Natural killer cell treated with Interleukin-12 subunit alpha and Interleukin-12 subunit beta and Interleukin-15 and Interleukin-18, amount 100 ng/mL, for 72 hours (primary cell): Measurements from ENCODE around the gene ZSWIM4. TPM values are rescaled to one million over a fixed set of nuclear protein-coding genes. Genes with fewer than 3 reads are reported as not detected.

Source experiments
- ATAC-seq, 2 donors: fragments of 150-1000 bp; cut with Tn5 transposase in 1 of 2; sonication (Bioruptor Pico), chemical (Tn5 transposase) in 1 of 2; 2 replicates each; pipeline ENCODE4 v1.10.0; 2021
- DNase-seq: peaks from one replicate; pipeline ENCODE4 v3.0.0; 2022; ENCODE audit warnings: low spot score
- H3K27ac Mint-ChIP-seq, 2 donors: 1 replicate in 1 of 2; 2 replicates in 1 of 2; pipeline ENCODE4 v1.8.0; 2022; ENCODE audit warnings: mixed read lengths in 2 of 2, mild to moderate bottlenecking in 1 of 2, moderate library complexity in 1 of 2
- H3K27me3 Mint-ChIP-seq, 2 donors: 1 replicate in 1 of 2; 2 replicates in 1 of 2; pipeline ENCODE4 v1.8.0; 2022; ENCODE audit warnings: mixed read lengths in 2 of 2
- H3K36me3 Mint-ChIP-seq: one replicate; pipeline ENCODE4 v1.8.0; 2022; ENCODE audit warnings: mixed read lengths
- H3K4me1 Mint-ChIP-seq, 2 donors: 1 replicate in 1 of 2; 2 replicates in 1 of 2; pipeline ENCODE4 v1.8.0; 2022; ENCODE audit warnings: low read depth in 2 of 2, mixed read lengths in 2 of 2, mild to moderate bottlenecking in 1 of 2
- H3K4me3 Mint-ChIP-seq: one replicate; pipeline ENCODE4 v1.8.0; 2022; ENCODE audit warnings: mixed read lengths
- H3K9me3 Mint-ChIP-seq: 2 replicates; pipeline ENCODE4 v1.8.0; 2022; ENCODE audit warnings: mixed read lengths
- total RNA-seq, 2 donors: library from RNA; stranded (reverse); gene quantifications; one replicate each; pipeline ENCODE4 v1.2.3, GENCODE V29; 2022

Gene ZSWIM4
- total RNA-seq, 2 donors from 2014 or later = 8.3 to 9.7 TPM

DNA sequence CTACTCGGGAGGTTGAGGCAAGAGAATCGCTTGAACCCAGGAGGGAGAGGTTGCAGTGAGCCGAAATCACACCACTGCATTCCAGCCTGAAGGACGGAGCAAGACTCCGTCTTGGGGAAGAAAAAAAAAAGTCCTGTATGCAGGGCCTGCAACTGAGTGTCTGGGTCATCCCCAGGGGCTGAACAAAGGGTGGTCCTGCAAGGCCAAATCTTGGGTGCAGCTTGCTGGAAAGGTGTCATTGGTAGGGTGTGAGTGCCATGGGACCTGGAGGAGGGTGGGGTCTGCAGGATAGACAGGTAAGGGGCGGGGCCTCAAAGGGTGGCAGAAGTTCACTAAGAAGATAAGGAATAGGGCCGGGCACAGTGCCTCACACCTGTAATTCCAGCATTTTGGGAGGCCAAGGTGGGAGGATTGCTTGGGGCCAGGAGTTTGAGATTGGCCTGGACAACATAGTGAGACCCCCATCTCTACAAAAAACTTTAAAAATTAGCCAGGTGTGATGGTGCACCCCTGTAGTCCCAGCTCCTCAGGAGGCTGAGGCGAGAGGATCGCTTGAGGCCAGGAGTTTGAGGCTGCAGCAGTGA lies 31.5 kb downstream of the ZSWIM4 start:
- Mint-ChIP-seq H3K27ac (no peak overlapping the region), H3K4me1 (peaks cover 2 to 5% of the 10 kb centered on the region in 2 donors), H3K27me3 (no peaks in the 10 kb centered on the region), H3K9me3 (no peaks in the 10 kb centered on the region), H3K36me3 (no peaks in the 10 kb centered on the region), H3K4me3 (no peak overlapping the region)
- ATAC-seq (no peak), DNase-seq (no peak)

DNA sequence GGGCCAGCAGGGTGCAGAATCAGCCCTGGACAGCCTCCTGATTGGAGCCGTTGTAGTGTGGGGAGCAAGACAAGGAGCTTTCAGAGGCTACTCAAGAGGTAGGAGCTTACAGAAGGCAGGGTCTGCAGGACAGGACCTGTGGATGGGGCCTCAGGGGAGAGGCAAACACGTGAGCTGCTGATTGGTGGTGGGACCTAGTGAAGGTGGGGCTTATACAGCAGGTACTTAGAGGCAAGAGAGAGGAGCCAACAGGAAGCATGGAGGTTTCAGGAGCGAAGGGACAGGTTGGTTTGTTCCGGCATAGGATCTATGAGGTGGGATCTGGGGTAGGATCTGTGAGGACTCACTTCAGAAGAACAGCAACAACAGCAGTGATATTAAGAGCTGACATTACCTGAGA lies 32.4 kb downstream of the ZSWIM4 start:
- no peak overlapping the region for H3K4me3 Mint-ChIP-seq

GRCh38 chr19:13830114-13830740 lies 35.0 kb downstream of the ZSWIM4 start:
- no peaks in the 10 kb centered on the region for H3K36me3 Mint-ChIP-seq
- ATAC-seq (no peak), DNase-seq (no peak)
- no peaks in the 10 kb centered on the region for H3K9me3 Mint-ChIP-seq
- H3K4me3 Mint-ChIP-seq = no peak overlapping the region
- H3K27ac Mint-ChIP-seq = no peak overlapping the region
- no peaks in the 10 kb centered on the region for H3K27me3 Mint-ChIP-seq
- H3K4me1 Mint-ChIP-seq = peaks cover 20 to 21% of the 10 kb centered on the region in 2 donors

More for the DNA sequence above, 32.4 kb downstream of the ZSWIM4 start:
- Mint-ChIP-seq H3K27ac (no peak overlapping the region), H3K9me3 (no peaks in the 10 kb centered on the region), H3K27me3 (no peaks in the 10 kb centered on the region), H3K36me3 (no peaks in the 10 kb centered on the region), H3K4me1 (peaks cover 5 to 7% of the 10 kb centered on the region in 2 donors)
- ATAC-seq (no peak), DNase-seq (no peak)

DNA sequence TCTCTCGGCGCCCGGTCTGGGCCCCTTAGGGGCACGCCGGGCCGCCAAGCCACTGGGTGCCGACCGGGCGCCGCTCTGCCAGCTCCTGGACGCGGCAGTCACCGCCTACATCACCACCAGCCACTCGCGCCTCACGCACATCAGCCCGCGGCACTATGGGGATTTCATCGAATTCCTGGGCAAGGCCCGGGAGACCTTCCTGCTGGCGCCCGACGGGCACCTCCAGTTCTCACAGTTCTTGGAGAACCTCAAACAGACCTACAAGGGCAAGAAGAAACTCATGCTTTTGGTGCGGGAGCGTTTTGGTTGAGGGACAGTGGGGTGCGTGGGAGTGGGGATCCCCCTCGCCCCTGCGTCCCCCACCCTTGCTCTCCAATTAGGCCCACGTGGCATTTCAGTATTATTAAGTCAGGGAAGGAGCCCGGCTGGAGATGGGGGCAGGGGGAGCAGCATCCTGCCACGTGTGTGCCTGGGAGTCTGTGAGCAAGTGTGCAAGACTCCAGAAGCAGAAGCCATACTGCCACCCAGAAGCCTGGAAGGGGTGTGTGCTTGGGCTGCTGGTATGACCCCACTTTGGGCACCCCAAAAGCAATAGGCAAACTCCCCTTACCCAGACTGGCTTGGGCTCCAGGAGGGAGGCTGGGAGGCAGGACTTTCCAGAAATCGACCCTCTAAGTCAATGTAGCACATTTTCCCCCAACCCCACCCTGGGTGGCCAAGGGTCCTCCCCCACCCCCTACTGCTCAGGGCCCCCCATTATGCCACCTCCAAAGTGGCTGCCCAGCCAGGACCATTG lies 35.7 kb downstream of the ZSWIM4 start:
- peak overlapping the region in 1 of 2 donors; percentile 45 for H3K27ac Mint-ChIP-seq

GRCh38 chr19:13831537-13832467 lies 36.6 kb downstream of the ZSWIM4 start:
- Mint-ChIP-seq H3K4me1 (peaks cover 24 to 32% of the 10 kb centered on the region in 2 donors), H3K4me3 (no peak overlapping the region), H3K27me3 (no peaks in the 10 kb centered on the region), H3K36me3 (no peaks in the 10 kb centered on the region), H3K9me3 (no peaks in the 10 kb centered on the region), H3K27ac (no peak overlapping the region)
- ATAC-seq (no peak), DNase-seq (no peak)

More for the DNA sequence above, 35.7 kb downstream of the ZSWIM4 start:
- peaks cover 21 to 24% of the 10 kb centered on the region in 2 donors for H3K4me1 Mint-ChIP-seq
- H3K4me3 Mint-ChIP-seq = no peak overlapping the region
- H3K36me3 Mint-ChIP-seq = no peaks in the 10 kb centered on the region
- ATAC-seq (no peak), DNase-seq (no peak)
- H3K27me3 Mint-ChIP-seq = no peaks in the 10 kb centered on the region
- H3K9me3 Mint-ChIP-seq = no peaks in the 10 kb centered on the region

- peak; percentile 79 to 88 for ATAC-seq
- Mint-ChIP-seq H3K27me3 (no peaks in the 10 kb centered on the region), H3K4me1 (peaks cover 31 to 38% of the 10 kb centered on the region in 2 donors), H3K9me3 (no peaks in the 10 kb centered on the region), H3K36me3 (no peaks in the 10 kb centered on the region), H3K27ac (peak overlapping the region; percentile 98 to 100), H3K4me3 (peak overlapping the region; percentile 83)
- DNase-seq = peak; percentile 91
These were observed 38.3 kb downstream of the ZSWIM4 start for GRCh38 chr19:13833330-13834243.

DNA sequence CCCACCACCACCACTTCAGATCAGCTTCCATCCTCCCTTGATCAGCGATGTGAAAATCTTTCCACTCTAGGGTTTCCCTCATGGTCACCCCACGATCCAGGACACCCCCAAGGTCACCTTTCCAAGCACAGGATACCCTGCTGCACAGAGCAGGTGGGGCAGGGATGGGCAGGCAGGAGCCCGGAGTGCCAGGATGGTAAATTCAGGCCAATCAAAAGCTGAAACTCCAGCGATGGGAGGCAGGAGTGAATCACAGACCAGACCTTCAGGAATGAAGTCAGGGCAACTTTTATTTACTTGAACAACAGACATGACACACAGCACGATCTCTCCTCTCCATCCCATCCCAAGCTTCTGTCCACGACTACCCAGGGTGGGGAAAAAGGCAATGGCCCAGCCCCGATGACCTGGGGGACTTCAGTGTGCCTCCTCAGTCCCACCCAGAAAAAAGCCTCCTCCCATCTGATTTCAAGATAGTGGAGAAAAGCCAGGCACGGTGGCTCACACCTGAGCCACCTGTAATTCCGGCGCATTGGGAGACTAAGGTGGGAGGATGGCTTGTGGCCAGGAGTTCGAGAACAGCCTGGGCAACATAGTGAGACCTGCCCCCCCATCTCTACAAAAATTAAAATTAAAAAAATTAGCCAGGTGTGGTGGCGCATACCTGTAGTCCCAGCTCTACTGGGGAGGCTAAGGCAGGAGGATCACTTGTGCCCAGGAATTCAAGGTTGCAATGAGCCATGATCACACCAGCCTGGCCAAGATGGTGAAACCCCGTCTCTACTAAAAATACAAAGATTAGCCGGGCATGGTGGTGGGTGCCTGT lies 39.2 kb downstream of the ZSWIM4 start:
- DNase-seq (no peak), ATAC-seq (no peak)
- no peaks in the 10 kb centered on the region for H3K36me3 Mint-ChIP-seq
- H3K9me3 Mint-ChIP-seq = no peaks in the 10 kb centered on the region
- peak overlapping the region; percentile 98 to 100 for H3K27ac Mint-ChIP-seq
- no peaks in the 10 kb centered on the region for H3K27me3 Mint-ChIP-seq
- peaks cover 36 to 38% of the 10 kb centered on the region in 2 donors for H3K4me1 Mint-ChIP-seq
- H3K4me3 Mint-ChIP-seq = peak overlapping the region; percentile 83

DNA sequence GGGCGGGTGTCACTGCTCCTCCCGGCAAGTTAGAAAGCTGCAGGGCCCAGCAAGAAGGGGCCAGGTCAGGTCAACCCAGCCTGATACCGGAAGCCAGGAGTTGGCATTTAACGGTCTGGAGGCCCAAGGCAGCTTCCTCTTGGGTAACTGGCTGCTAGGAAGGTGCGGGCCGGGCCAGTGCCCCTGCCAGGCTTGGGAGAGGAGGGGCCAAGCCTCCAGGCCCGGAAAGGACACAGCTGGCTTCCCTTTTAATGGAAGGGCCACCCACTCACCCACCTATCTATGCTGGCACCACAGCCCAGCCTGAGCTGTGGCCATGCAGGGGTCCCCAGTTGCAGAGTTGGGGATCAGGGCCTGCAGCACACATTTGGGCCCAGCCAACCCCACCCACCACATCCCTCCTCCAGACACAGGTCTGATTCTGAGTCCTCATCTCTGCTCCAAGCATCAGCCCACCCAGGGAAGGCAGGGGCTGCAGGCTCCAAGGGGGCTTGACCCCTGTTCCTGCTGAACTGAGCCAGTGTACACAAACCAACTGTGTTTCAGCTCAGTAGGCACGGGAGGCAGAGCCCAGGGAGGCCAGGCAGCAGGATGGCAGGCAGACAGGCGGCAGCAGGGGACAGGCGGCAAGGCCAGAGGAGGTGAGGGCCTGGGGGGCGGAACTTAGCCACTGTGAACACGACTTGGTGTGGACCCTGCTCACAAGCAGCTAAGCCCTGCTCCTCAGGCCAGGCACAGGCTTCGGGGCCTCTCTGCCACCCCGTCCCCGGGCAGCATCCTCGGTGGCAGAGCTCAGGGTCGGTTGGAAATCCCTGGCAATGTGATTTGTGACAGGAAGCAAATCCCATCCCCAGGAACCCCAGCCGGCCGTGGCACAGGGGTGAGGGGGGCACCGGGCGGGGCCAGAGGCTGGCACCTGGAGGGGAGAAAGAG lies 40.8 kb downstream of the ZSWIM4 start:
- no peaks in the 10 kb centered on the region for H3K9me3 Mint-ChIP-seq

GRCh38 chr19:13838435-13839129 lies 43.3 kb downstream of the ZSWIM4 start:
- ATAC-seq (no peak), DNase-seq (no peak)
- Mint-ChIP-seq H3K27ac (peak overlapping the region; percentile 98 to 100), H3K4me3 (peak overlapping the region; percentile 87), H3K36me3 (no peaks in the 10 kb centered on the region), H3K4me1 (peaks cover 36% of the 10 kb centered on the region in 2 donors), H3K9me3 (no peaks in the 10 kb centered on the region), H3K27me3 (no peaks in the 10 kb centered on the region)

More for the DNA sequence above, 40.8 kb downstream of the ZSWIM4 start:
- peak; percentile 72 for DNase-seq
- Mint-ChIP-seq H3K27me3 (no peaks in the 10 kb centered on the region), H3K4me1 (peaks cover 45 to 47% of the 10 kb centered on the region in 2 donors), H3K27ac (peak overlapping the region; percentile 98 to 100), H3K36me3 (no peaks in the 10 kb centered on the region), H3K4me3 (peak overlapping the region; percentile 87)
- ATAC-seq = no peak

DNA sequence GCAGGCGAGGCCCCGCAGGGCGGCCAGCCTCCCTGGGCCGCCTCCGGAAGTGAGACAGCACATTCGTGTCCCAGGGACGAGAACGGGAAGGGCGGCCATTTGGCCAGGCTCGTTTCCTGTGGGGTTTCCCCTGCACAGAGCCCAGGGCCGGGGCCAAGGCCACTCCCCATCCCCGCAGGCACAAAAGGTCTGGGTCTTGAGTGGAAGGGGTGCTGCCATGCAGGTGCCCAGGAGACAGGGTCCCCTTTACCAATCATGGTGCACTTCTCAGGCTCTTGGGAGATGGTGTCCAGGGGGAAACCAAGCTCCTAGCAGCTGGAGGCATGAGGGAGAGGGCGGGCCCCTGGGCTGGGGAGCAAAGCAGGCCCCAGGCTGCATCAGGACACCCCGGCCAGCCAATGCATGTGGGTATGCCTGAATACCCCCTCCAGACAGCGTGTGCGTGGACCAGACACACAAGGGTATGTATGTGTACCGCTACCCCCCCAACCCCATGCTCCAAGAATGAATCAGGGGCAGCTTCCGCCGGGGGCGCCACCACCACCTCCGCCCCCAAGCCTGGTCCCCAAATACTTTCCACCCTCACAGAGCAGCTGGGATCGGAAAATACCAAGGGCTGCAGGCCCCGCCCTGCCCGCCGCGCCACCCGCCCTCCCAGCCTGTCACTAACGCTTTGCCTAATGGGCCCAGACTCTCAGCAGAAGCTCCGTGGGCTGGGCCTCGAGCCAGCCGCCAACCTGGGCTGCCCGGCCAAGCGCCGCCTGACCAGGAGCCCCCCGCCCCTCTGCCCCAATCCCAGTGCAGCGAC lies 44.1 kb downstream of the ZSWIM4 start:
- Mint-ChIP-seq H3K27ac (peak overlapping the region; percentile 98 to 100), H3K9me3 (no peaks in the 10 kb centered on the region), H3K4me3 (peak overlapping the region; percentile 87), H3K36me3 (no peaks in the 10 kb centered on the region), H3K4me1 (peaks cover 30 to 31% of the 10 kb centered on the region in 2 donors), H3K27me3 (no peaks in the 10 kb centered on the region)
- DNase-seq = peak; percentile 93
- ATAC-seq = peak; percentile 63 to 74
